CD4-positive, alpha-beta T cell treated with Interleukin-17A for 1 hour (primary cell): ENCODE data around the gene HEMK1.
A peak's percentile ranks its signal among the peaks of the same experiment; 100 is the strongest.

Experiments
- DNase-seq: peaks from one replicate; pipeline ENCODE4 v3.0.0-alpha.2; 2020

The HEMK1 gene

GRCh38 chr3:50575372-50575771 is 6.0 kb downstream of the HEMK1 start:
- DNase-seq, result no peak

- DNase-seq, result no peak
These were observed 8.0 kb downstream of the HEMK1 start for GRCh38 chr3:50577348-50577747.

GRCh38 chr3:50580683-50581458 is 11.5 kb downstream of the HEMK1 start:
- DNase-seq, result no peak

GRCh38 chr3:50581459-50581842 is 12.1 kb downstream of the HEMK1 start:
- DNase-seq, result no peak

DNA sequence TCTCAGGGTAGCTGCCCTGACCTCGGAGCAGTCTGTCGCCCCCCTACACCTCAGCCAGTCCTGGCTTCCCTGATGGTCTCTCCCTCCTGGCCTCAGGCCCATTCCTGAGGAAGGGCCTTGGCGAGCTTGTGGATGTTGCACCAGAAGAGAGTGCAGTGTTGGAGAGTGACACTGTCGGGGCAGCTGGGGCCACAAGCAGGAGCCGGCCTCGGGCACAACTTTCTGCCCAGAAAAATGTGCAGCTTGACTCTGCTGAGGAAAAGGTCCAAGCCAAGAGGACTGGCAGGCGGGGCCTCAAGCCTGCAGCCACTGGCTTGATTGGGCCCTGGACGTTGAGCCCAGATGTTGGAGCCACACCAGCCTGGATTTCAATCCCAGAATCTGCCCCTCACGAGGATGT is 12.8 kb downstream of the HEMK1 start:
- DNase-seq, result no peak

GRCh38 chr3:50583897-50584296 is 14.6 kb downstream of the HEMK1 start:
- no peak for DNase-seq

GRCh38 chr3:50584391-50584790 is 15.1 kb downstream of the HEMK1 start:
- DNase-seq, result no peak

DNA sequence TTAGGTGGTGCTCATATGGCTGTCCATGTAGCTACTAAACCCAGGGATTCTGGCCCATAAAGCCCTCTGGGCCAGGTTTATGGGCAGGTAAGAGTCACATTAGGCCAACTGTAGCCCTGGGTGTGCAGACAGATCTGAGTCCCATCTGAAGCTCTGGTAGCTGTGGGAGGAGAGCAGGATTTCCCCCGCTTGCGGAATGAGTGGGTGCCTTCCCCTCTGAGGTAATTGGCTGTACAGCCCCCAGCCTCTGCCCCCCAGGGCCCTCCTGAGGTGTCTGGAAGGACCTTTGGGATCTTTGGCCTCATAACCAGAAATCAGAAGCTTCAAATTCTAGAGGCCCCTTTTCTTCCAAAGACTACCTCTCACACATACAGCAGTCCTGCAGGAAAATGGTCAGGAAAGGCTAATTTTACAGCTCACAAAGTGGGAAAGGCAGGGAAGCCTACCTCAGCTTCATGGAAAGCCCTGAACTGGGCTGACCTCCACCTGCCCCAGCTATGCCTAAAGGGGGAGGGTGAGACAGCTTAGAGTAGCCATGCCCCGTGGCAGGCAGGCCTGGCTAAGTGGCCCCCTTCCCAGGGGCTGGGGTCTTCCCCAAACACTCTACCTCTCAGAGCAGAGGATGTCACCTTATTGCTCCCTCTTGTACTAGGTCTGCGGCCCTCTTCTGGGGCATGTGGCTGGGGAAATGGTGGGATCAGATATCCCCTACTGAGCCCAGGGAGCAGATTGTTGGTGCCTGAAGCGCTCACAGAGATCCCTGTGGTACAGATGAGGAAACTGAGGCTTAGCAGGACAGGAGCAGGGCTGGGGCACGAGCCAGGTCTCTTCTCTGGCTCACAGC is 16.8 kb downstream of the HEMK1 start:
- no peak for DNase-seq

DNA sequence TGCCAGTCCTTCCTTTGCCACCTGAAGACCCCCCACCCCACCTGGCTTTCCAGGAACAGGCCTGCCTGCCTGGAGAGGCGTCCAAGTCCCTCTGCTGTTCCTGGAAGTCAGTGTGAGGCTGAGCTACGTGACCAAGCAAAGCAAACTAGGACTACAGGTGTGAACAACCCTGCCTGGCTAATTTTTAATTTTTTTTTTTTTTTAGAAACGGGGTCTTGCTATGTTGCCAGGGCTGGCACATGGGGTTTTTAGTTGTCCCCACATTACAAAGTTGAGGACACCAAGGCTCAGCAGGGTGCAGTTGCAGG is 17.4 kb downstream of the HEMK1 start:
- no peak for DNase-seq

- DNase-seq, result no peak
These were observed 18.1 kb downstream of the HEMK1 start for GRCh38 chr3:50587373-50587772.

DNA sequence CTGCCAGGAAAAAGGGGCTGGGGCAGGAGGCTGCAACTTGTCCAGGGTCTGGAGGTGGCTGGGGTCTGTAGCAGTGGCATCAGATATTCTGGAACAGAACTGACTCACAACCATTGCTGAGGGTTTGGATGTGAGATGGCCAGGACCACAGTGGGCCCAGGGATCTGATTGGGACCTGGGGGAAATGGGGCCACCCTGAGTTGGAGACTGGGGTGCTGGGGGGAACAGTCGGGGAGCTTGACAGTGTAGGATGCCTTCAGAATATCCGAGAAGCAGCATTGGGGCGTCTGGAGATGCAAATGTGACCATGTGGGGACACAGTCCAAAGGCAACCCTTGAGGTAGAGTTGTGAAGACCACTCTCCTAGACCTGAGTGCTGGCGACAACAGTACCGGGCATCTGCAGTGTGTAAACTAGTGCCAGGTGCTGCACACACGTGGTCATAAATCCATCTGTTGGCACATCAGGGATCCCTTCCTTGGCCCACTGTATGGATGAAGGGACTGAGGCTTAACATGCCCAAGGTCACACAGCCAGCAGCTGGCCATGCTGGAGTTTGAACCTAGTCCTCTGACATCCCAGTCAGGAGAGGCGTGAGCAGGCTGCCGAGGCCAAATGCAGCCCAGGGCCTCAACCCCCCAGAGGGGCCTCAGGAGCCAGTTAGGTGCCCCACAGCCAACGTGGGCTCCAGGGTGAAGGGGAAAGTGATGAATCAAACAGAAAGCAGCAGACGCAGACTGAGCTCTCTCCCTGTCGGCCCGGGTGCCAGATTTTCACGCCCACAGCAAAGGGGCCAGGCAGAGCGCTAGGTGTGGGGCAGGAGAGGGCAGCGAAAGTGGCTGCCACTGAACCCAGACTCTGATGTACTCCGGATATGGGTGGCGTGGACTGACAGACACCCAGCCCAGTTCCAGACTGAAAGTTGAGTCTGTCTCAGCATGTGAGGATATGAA is 18.8 kb downstream of the HEMK1 start:
- peak; percentile 71 for DNase-seq

GRCh38 chr3:50588759-50589433 is 19.6 kb downstream of the HEMK1 start:
- no peak for DNase-seq

- no peak for DNase-seq
These were observed 21.9 kb downstream of the HEMK1 start for GRCh38 chr3:50591196-50591741.

GRCh38 chr3:50592568-50592967 is 23.2 kb downstream of the HEMK1 start:
- DNase-seq, result no peak

- DNase-seq, result no peak
These were observed 25.0 kb downstream of the HEMK1 start for GRCh38 chr3:50594253-50594785.

GRCh38 chr3:50599115-50599715 is 29.9 kb downstream of the HEMK1 start:
- no peak for DNase-seq

- DNase-seq, result no peak
These were observed 30.4 kb downstream of the HEMK1 start for GRCh38 chr3:50599716-50600118.

- DNase-seq, result no peak
These were observed 30.9 kb downstream of the HEMK1 start for GRCh38 chr3:50600141-50600753.

- DNase-seq, result peak; percentile 74
These were observed 31.7 kb downstream of the HEMK1 start for GRCh38 chr3:50600841-50601591.

DNA sequence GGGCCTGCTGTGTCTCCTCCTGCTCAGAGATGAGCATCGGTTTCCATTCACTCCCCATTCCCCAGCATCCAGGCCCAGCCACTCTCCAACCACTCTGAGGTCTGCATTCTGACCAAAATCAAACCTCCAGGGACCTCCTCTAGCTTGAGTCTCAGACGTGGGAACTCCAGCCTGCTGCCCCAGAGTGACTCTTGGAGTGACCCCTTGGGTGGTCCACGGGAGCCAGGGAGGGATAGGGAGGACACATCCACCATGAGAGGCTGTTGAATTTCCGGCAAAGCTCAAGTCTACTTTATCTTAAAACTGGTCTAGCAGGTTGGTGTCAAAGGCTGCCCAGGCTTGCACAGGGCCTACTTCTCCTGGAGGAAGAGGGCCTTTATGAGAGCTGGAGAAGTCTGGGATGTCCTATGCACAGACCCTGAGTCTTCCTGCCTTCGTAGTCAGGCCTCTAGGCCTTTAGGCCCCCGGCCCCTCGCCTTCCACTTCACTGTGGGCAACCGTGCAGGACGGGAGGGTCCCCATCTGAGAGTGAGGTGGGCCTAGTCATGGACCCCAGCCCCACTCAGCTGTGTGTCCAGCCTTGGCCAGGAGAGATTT is 33.4 kb downstream of the HEMK1 start:
- DNase-seq, result no peak
